H9 (cell line): Measurements from ENCODE around the gene EPYC. TPM values are rescaled to one million over a fixed set of nuclear protein-coding genes. Genes with fewer than 3 reads are reported as not detected.

Source experiments
- DNase-seq: peaks from one replicate; pipeline ENCODE4 v3.0.0-alpha.2; 2017
- H2AFZ ChIP-seq: one replicate; pipeline ENCODE4 v1.6.1; 2013; ENCODE audit warnings: mild to moderate bottlenecking, low read length, control low read depth, moderate library complexity
- H2AK5ac ChIP-seq: 2 replicates; pipeline ENCODE4 v1.6.1; 2013; ENCODE audit warnings: low read length, control low read depth, mixed read lengths; ENCODE audit not compliant: insufficient read length
- H2BK120ac ChIP-seq: one replicate; pipeline ENCODE4 v1.6.1; 2013; ENCODE audit warnings: low read depth, mild to moderate bottlenecking, low read length, control low read depth, inconsistent platforms; ENCODE audit not compliant: poor library complexity, severe bottlenecking
- H2BK12ac ChIP-seq: 2 replicates; pipeline ENCODE4 v1.6.1; 2013; ENCODE audit warnings: low read length, control low read depth, mixed read lengths, low read depth; ENCODE audit not compliant: insufficient read length
- H2BK15ac ChIP-seq: 2 replicates; pipeline ENCODE4 v1.6.1; 2013; ENCODE audit warnings: low read depth, low read length, control low read depth
- H2BK20ac ChIP-seq: one replicate; pipeline ENCODE4 v1.6.1; 2013; ENCODE audit warnings: low read depth, mild to moderate bottlenecking, low read length, control low read depth, inconsistent platforms; ENCODE audit not compliant: poor library complexity, severe bottlenecking
- H2BK5ac ChIP-seq: 2 replicates; pipeline ENCODE4 v1.6.1; 2013; ENCODE audit warnings: low read length, control low read depth, mixed read lengths; ENCODE audit not compliant: insufficient read length
- H3K14ac ChIP-seq: 2 replicates; pipeline ENCODE4 v1.6.1; 2013; ENCODE audit warnings: low read length, control low read depth; ENCODE audit not compliant: insufficient read depth
- H3K18ac ChIP-seq: 2 replicates; pipeline ENCODE4 v1.6.1; 2013; ENCODE audit warnings: low read depth, mild to moderate bottlenecking, mixed read lengths, low read length, control low read depth; ENCODE audit not compliant: insufficient read length
- H3K23ac ChIP-seq: 2 replicates; pipeline ENCODE4 v1.6.1; 2013; ENCODE audit warnings: low read length, control low read depth, mixed read lengths, low read depth; ENCODE audit not compliant: insufficient read length
- H3K23me2 ChIP-seq: 2 replicates; pipeline ENCODE4 v1.6.1; 2013; ENCODE audit warnings: low read depth, mild to moderate bottlenecking, mixed read lengths, low read length, control low read depth; ENCODE audit not compliant: insufficient read length, poor library complexity, severe bottlenecking
- H3K27ac ChIP-seq: 2 replicates; pipeline ENCODE4 v1.5.1; 2013; ENCODE audit warnings: low read length, control low read depth, mixed read lengths, low read depth; ENCODE audit not compliant: insufficient read length
- H3K27me3 ChIP-seq: 2 replicates; pipeline ENCODE4 v1.6.1; 2013; ENCODE audit warnings: low read length, control low read depth, inconsistent platforms; ENCODE audit not compliant: insufficient read depth
- H3K4ac ChIP-seq: 2 replicates; pipeline ENCODE4 v1.6.1; 2013; ENCODE audit warnings: low read depth, mild to moderate bottlenecking, control low read depth, inconsistent platforms, low read length, moderate library complexity
- H3K4me1 ChIP-seq: 2 replicates; pipeline ENCODE4 v1.6.1; 2013; ENCODE audit warnings: low read length, control low read depth, inconsistent platforms; ENCODE audit not compliant: insufficient read depth
- H3K4me2 ChIP-seq: 2 replicates; pipeline ENCODE4 v1.6.1; 2013; ENCODE audit warnings: low read length, control low read depth, mixed read lengths; ENCODE audit not compliant: insufficient read length, insufficient read depth
- H3K56ac ChIP-seq: 2 replicates; pipeline ENCODE4 v1.6.1; 2013; ENCODE audit warnings: low read depth, mild to moderate bottlenecking, mixed read lengths, low read length, control low read depth; ENCODE audit not compliant: insufficient read length
- H3K79me1 ChIP-seq: 2 replicates; pipeline ENCODE4 v1.6.1; 2013; ENCODE audit warnings: low read depth, mild to moderate bottlenecking, moderate library complexity, low read length, control low read depth, inconsistent platforms; ENCODE audit not compliant: insufficient read depth, poor library complexity, severe bottlenecking
- H3K79me2 ChIP-seq: 2 replicates; pipeline ENCODE4 v1.6.1; 2013; ENCODE audit warnings: low read length, control low read depth, inconsistent platforms; ENCODE audit not compliant: insufficient read depth
- H3K9ac ChIP-seq: 2 replicates; pipeline ENCODE4 v1.6.1; 2013; ENCODE audit warnings: low read length, control low read depth, mixed read lengths; ENCODE audit not compliant: insufficient read length; ENCODE audit errors: extremely low read depth
- H3K9me3 ChIP-seq: one replicate; pipeline ENCODE4 v1.6.1; 2013; ENCODE audit warnings: low read depth, low read length, inconsistent platforms; ENCODE audit not compliant: control insufficient read depth
- H3T11ph ChIP-seq: one replicate; pipeline ENCODE4 v1.6.1; 2013; ENCODE audit warnings: mild to moderate bottlenecking, low read length, control low read depth, inconsistent platforms
- H4K20me1 ChIP-seq: one replicate; pipeline ENCODE4 v1.6.1; 2013; ENCODE audit not compliant: control insufficient read depth, insufficient read length, insufficient read depth
- H4K5ac ChIP-seq: 2 replicates; pipeline ENCODE4 v1.6.1; 2013; ENCODE audit warnings: low read depth, mild to moderate bottlenecking, mixed read lengths, low read length, control low read depth; ENCODE audit not compliant: insufficient read length
- H4K8ac ChIP-seq: replicated peaks from 2 replicates; pipeline ENCODE4 v1.6.1; 2013; ENCODE audit warnings: low read length, control low read depth, mixed read lengths, low read depth; ENCODE audit not compliant: insufficient read length
- H4K91ac ChIP-seq: 2 replicates; pipeline ENCODE4 v1.6.1; 2013; ENCODE audit warnings: low read depth, mild to moderate bottlenecking, moderate library complexity, mixed read lengths, low read length, control low read depth; ENCODE audit not compliant: insufficient read length
- H3K27ac Mint-ChIP-seq, 3 experiments: 2 replicates in 2 of 3; 3 replicates in 1 of 3; pipeline ENCODE4 v1.8.0; 2020 to 2021; ENCODE audit warnings: mixed read lengths in 3 of 3, mild to moderate bottlenecking in 1 of 3, moderate library complexity in 1 of 3
- H3K27me3 Mint-ChIP-seq: 2 replicates; pipeline ENCODE4 v1.8.0; 2021; ENCODE audit warnings: low read depth, mild to moderate bottlenecking, moderate library complexity, mixed read lengths
- H3K36me3 Mint-ChIP-seq, 3 experiments: 2 replicates in 2 of 3; 3 replicates in 1 of 3; pipeline ENCODE4 v1.8.0; 2020 to 2021; ENCODE audit warnings: low read depth in 3 of 3, mixed read lengths in 3 of 3; ENCODE audit not compliant: insufficient read depth in 1 of 3
- H3K4me1 Mint-ChIP-seq, 2 experiments: 2 replicates each; pipeline ENCODE4 v1.8.0; 2020; ENCODE audit warnings: mixed read lengths in 2 of 2
- H3K4me3 Mint-ChIP-seq, 2 experiments: 2 replicates in 1 of 2; 3 replicates in 1 of 2; pipeline ENCODE4 v1.8.0; 2020 to 2021; ENCODE audit warnings: mild to moderate bottlenecking in 2 of 2, mixed read lengths in 2 of 2, moderate library complexity in 1 of 2
- H3K9me3 Mint-ChIP-seq, 2 experiments: 2 replicates in 1 of 2; 3 replicates in 1 of 2; pipeline ENCODE4 v1.8.0; 2020; ENCODE audit warnings: mild to moderate bottlenecking in 2 of 2, mixed read lengths in 2 of 2, moderate library complexity in 1 of 2
- CTCF ChIP-seq: fragments of 200-600 bp; sonication (generic); conservative IDR thresholded peaks from 3 replicates; pipeline ENCODE4 v1.8.0; 2021; ENCODE audit warnings: antibody characterized with exemption, mild to moderate bottlenecking
- WGBS: extraction: QIAGEN DNeasy Blood & Tissue Kit; methylation state at CpG from one replicate; pipeline ENCODE4 v1.1.7; 2013; ENCODE audit warnings: missing lambda C conversion rate, low lambda C conversion rate, mixed read lengths; ENCODE audit not compliant: insufficient read length; ENCODE audit errors: extremely low coverage; 5-methylcytosine and 5-hydroxymethylcytosine counted together
- total RNA-seq: library from RNA; stranded (reverse); gene quantifications from 2 replicates; pipeline ENCODE4 v1.2.1, GENCODE V29; 2021

Gene EPYC
- total RNA-seq, 1 experiment from 2014 or later: not detected

- no peak for DNase-seq
- H4K91ac ChIP-seq: no peak overlapping the region
- H3K56ac ChIP-seq: no peak overlapping the region
- no peak overlapping the region for H3K4me2 ChIP-seq
- Mint-ChIP-seq H3K9me3 (no peaks in the 10 kb centered on the region), H3K4me1 (no peaks in the 10 kb centered on the region), H3K36me3 (no peaks in the 10 kb centered on the region), H3K27me3 (peaks cover 1% of the 10 kb centered on the region; the same call in 1 of the 2 replicates), H3K27ac (no peak overlapping the region), H3K4me3 (no peak overlapping the region)
- no peak overlapping the region for H2BK5ac ChIP-seq
- H3K23me2 ChIP-seq: no peaks in the 10 kb centered on the region
- no peak overlapping the region for H2BK12ac ChIP-seq
- no peak overlapping the region for H2BK120ac ChIP-seq
- no peak overlapping the region for H3K14ac ChIP-seq
- no peak for TF ChIP-seq CTCF
- H3K23ac ChIP-seq: no peak overlapping the region
- H3K4ac ChIP-seq: no peak overlapping the region
- H2AK5ac ChIP-seq: no peak overlapping the region
- H3K79me2 ChIP-seq: no peaks in the 10 kb centered on the region
- no peak overlapping the region for H2AFZ ChIP-seq
- no peak overlapping the region for H4K8ac ChIP-seq
- H4K5ac ChIP-seq: no peak overlapping the region
- no peaks in the 10 kb centered on the region for H3K27me3 ChIP-seq
- H4K20me1 ChIP-seq: no peaks in the 10 kb centered on the region
- H2BK15ac ChIP-seq: no peak overlapping the region
- H3K79me1 ChIP-seq: no peaks in the 10 kb centered on the region
- H3K18ac ChIP-seq: no peak overlapping the region
- H2BK20ac ChIP-seq: no peak overlapping the region
- no peaks in the 10 kb centered on the region for H3K4me1 ChIP-seq
- WGBS: no CpG with 5 or more reads among the region's 2 CpGs
- H3T11ph ChIP-seq: no peak overlapping the region
- H3K9me3 ChIP-seq: no peaks in the 10 kb centered on the region
- no peak overlapping the region for H3K27ac ChIP-seq
- no peak overlapping the region for H3K9ac ChIP-seq
These were observed 2.9 kb upstream of the EPYC start for GRCh38 chr12:91007531-91008290.
